HG02840 (cell line): ENCODE data around the gene RET.
"Not testable (repeated sequence)": the region's sequence is repeated elsewhere in the genome, so short reads cannot be mapped to it uniquely, and the experiment has no call there.

Experiments
- ATAC-seq: cut with Tn5 transposase; IDR thresholded peaks from one replicate; pipeline ENCODE4 v1.9.1; 2021; ENCODE audit warnings: mild to moderate bottlenecking, moderate library complexity, moderate number of reproducible peaks; ENCODE audit not compliant: unreplicated experiment, low FRiP score

RET gene

DNA sequence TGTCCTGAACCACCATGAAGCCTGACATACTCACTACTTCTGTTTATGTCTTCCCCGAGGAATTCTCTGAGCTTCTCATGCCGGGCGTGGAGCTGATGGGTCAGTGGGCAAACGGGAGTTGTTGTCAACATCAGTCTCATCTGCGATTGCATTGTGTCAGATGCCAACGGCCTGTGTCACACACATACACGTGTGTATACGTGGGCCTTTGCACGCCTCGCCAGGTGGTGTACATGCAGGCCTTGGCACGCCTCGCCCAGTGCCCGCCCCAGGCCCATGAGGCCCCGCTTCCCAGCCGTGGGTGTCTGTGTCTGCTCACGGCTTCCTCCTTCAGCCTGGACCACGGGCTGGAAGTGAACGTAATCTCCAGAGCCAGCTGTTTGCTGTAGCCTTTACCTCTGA lies 53.9 kb downstream of the RET start:
- no peak for ATAC-seq

DNA sequence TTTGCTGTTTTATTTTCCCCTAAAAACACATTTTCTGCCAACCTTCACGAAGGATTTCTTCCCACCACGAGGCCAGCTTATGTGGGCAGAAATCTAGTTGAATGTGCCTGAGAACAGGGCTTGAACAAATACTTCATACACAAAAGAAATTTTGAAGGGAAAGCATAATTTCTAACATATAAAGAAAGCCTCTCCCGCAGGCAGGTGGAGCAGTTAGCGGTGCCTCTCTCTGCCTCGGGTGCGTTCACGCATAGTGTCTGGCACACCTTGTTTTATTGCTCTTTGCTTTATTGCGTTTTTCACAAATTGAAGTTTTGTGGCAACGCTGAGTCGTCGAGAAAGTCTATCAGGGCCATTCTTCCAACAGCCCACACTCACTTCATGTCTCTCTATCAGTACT lies 54.4 kb downstream of the RET start:
- no peak for ATAC-seq

DNA sequence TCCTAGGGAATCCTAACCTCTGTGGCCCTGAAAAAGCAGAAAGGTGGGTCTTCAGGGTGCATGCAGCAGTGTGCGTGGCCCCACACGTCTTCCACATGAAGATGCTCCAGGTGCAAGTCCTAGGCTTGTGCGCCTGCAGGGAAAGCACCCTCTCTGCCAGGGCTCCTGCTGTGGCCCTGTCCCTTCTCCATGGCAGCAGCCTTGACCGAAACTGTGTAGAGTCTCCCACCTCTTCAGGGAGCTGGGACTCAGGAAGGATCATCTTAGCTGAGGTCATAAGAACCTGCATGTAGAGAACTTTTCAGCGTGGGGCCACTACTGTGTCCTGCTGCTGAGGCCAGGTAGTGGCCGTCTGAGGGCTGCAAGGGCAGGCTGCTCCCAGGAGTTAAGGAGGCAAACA lies 55.0 kb downstream of the RET start:
- ATAC-seq: no peak

DNA sequence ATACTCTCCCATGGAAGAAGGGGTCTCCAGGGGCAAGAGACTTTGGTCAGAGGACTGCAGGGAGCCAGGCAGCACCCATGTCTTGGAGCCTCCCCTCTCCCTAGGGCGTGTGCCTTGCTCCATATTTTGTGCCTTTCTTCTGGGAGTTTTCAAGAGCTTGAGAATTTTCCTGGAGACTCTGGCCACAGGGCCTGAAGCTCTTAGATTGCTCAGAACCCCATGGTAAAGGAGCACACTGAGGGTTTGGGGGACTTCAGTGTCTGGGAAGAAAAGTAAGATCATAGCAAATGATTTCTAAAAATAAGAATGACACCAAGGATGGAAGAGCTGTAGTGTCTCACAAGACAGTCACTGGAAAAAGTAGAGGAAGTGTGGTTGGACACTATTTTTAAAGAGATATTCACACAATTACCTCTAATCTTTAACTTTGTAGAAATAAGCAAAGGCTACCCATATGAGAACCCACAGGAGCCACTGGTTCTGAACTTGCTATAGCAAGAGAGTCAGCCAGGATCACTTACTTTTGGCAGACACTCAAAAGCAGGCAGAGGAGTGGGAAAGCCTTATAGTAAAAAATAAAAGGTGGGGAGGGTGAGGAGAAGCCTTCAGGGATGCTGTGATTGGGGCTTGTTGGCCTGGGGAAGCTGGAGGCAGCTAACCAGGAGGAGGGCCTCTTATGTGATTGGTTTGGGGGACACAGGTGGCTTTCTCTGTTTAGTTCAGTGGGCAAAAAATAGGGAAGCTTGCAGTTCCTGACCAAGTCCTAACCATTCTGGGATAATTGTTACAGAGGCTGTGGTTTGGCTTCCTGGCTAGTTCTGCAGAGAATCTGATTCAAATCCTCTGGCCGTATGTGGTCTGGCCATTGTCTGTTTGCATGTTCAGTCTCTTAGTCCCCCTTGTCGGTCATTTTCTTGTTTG lies 56.3 kb downstream of the RET start:
- ATAC-seq: no peak

DNA sequence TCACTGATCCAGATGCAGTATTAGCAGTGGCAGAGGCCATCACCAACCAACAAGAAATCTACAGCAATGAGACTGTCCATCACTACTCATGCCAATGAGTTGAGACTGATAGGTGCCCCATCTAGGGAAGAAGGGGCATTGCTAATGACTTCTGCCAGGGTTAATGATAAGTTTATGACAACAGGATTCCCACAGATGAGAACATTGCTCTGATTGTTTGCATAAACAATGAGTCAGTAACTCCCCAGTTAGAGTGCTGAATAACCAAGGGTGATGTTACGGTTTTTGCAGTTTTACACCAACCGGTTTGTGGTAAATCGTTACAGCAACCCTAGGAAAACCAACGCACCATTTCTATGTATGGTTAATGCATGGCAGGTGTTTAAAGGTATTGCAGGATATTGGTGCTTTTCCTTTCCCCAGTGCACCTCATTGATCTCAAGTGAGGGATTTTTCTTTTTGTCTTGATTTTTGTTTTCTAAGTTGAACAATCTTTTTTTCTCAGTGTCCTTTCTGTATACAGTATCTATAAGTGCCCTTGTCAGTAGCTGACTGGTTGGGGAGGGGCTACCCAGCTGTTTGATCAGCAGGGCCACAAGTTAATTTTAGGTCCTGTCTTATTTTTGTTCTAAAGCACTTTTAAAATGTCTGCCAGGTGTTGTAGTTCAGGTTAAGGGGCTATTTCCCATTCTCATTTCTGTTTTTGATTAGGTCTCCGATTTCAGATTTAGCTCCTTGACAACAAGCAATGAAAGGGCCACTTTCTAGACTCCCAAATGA lies 57.4 kb downstream of the RET start:
- no peak for ATAC-seq

DNA sequence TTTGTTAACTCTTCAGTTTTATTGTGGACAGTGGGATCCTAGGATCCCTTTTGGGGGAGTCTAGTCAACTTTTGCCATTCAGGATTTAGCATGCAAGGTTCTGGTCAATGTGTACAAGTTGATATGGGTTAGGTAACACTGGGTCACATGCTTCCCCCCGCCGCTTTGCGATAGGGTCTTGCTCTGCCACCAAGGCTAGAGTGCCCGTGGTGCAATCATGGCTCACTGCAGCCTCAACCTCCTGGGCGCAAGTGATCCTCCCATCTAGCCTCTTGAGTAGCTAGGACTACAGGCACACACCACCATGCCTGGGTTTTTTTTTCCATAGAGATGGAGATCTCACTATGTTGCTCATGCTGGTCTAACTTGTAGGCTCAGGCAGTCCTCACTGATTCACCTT lies 58.2 kb downstream of the RET start:
- ATAC-seq: no peak

DNA sequence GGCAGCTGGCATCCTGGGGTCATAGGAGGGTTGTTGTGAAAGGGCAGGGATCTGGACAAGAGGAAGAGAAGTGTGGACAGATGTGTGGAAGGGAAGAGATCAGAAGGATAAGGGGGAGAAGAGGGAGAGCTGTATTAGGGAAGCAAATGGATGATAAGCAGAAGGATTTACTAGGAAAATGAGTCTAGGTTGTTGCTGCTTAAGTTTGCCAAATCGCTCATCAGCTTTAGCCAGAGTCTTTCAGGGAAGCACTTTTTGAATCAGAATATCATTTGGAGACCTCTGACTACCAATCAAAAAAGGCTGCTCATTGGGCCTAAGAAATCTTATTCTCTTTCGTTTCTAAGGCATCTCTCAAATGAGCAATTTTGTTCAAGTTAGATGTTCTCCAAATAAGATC lies 58.8 kb downstream of the RET start:
- no peak for ATAC-seq

DNA sequence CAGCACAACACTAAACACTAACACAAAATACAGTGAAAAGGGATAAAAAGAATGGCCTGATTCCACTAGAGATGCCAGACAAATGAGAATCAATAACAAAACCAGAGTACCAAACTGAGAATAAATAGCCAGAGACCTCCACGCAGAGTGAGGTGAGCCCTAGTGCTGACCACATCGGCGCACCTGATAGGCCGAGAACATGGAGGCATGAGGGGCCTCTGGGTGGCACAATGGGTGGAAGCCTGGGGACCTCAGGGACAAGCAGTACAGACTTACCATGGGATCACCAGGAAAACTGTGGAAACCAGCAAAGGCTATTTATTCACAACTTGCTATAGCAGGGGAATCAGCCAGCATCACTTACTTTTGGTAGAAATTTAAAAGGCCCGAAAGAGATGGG lies 59.6 kb downstream of the RET start:
- no peak for ATAC-seq

DNA sequence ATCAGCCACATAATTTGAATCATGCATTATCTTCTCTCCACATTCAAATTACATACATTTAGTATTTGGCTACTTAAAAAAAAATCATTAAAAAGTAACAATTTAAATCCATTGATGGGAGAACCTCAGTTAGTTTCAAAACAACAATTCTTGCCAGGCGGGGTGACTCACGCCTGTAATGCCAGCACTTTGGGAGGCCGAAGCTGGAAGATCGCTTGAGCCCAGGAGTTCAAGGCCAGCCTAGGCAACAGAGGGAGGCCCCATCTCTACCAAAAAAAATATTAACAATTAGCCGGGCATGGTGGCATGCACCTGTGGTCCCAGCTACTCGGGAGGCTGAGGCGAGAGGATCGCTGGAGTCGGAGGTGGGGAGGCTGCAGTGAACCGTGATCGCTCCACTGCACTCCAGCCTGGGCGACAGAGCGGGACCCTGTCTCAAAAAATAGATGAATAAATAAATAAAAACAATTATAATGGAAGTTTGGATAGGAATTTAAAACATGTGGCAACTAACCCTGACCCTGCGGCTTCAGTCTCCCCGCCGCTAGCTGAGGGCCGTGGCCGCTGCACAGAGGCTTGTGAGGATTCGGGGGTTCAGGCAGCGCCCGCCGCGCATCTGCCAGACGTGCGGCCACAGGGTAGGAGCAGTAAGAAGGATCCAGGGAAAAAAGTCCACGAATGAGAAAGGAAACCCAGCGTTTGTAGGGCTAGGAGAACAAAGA lies 60.3 kb downstream of the RET start:
- ATAC-seq: no peak

DNA sequence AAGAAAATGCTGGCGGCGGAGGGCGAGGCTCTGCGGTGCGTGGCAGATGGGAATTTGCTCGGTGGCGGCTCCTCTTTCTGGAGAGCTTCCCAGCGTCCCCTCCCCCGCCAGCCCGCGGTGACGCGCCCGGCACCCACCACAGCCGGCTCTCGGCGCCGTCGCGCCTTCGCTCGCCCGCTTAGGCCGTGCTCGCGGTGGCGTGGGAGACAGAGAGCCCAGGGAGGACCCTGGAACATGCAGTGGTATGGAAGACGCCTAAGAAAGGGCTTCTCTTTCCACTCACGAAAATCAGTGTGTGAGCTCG lies 60.8 kb downstream of the RET start:
- peak; percentile 13 for ATAC-seq

DNA sequence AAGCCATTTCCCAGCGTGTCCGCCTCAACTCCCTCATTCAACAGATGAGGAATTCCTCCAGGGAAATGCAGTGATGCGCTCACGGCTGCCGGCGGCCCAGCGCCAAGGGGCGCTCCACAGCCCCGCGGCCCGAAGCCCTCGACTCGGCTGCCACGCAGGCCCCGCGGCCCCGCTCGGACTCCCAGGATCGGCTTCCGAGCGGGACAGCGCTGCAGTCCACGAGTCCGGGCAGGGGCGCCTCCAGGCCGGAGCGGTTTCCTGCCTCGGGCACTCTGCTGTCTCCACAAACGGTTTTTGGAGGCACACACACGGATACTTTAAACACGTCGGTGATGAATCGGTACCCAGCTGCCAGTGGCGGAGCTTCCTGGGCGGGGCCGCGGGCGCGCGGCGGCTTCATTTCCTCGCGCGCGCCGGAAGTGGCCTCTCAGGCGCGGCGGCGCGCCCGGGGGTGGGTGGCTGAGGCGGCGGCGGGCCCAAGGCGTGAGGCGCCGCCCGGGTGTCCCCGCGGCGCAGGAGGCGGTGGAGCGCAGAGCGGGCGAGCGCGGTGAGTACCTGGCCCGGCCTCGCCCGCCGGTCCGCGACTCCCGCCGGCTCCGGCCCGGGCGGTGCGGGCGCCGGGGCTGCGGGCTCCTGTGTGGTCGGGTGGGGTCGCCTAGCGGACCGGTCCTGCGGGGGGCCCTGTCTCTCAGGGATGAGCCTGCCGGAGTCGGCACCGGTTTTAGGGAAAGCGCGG lies 61.3 kb downstream of the RET start, which contains the start of gene CSGALNACT2:
CSGALNACT2 (plus strand) TSS at position 425 of the 736 bp plus-strand sequence. CDS start 16,705 bp downstream, outside the sequence.
- peak; percentile 65 for ATAC-seq

DNA sequence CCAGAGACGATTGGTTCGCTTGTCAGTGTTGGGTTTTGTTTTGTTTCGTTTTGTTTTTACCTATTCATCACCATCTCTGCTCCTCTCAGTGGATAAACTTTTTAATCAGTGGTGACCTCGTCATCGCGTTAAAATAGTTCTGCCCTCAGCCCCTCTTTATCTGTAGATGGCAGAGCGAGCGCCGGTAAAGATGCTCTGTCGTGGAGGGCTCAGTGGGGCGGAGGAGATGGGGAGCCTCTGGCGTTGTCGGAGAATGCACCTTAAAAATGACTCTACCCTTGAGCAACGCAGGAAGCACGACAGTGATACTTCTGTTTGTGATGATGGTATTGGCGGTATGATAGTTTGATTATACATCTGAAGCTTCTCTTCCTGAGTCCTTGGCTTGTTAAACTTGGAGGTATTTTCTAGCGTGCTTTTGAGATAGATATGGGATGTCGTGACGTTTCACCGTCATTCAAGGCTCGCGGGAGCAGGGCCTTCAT lies 61.9 kb downstream of the RET start:
- peak; percentile 31 for ATAC-seq

DNA sequence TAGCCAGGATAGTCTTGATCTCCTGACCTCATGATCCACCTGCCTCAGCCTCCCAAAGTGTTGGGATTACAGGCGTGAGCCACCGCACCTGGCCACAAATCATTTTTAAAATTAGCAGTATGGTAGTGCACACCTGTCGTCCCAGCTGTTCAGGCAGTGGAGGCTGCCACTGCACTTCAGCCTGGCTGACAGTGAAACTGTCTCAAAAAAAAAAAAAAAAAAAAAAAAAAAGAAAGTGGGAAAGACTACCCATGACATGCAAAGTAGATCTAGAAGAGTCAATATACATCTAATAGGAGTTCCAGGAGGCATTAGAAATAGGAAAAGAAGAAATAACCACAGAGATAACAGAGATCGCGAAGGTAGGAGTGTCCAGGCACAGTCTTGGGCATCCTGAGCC lies 64.6 kb downstream of the RET start:
- ATAC-seq: no peak

DNA sequence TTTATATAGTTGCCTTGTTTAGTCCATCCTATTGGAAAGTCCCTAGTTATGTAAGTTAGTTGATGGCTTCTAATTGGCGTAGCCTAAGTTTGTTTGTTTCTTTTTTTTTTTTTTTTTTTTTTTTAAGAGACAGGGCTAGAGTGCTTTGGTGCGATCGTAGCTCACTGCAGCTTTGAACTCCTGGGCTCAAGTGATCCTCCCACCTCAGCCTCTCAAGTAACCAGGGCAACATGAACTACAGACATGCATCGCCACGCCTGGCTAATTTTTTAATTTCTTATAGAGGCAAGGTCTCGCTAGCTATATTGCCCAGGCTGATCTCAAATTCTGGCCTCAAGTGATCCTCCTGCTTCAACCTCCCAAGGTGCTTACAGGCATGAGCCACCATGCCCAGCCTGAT lies 68.4 kb downstream of the RET start:
- no peak for ATAC-seq

DNA sequence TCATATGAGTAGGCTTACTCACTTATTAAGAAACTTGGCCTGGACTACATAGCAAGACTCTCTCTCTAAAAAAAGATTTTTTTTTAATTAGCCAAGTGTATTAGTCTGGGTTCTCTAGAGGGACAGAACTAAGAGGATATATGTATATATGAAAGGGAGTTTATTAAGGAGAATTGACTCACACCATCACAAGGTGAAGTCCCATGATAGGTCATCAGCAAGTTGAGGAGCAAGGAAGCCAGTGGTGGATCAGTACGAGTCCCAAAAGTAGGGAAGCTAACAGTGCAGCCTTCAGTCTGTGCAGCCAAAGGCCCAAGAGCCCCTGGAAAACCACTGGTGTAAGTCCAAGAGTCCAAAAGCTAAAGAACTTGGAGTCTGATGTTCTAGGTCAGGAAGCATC lies 69.1 kb downstream of the RET start:
- not testable (repeated sequence) for ATAC-seq

DNA sequence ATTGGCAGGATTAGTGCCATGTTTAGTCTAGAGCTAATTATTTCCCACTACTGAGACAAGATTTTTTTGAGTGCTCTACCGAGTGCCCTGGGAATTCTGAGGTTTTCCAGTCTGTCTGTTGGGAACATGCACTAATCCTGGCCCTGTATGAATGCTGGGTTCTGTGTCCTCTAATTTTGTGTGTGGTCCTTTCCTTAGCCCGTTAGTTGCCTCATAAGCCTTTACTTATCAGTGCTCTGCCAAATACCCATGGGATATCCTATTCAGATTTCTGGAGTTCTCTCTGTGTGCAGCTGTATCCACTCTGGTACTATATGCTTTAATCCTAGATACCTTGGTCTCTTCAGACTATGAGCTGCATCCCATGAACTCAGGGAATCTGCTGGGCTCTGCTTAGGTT lies 74.5 kb downstream of the RET start:
- ATAC-seq: no peak

DNA sequence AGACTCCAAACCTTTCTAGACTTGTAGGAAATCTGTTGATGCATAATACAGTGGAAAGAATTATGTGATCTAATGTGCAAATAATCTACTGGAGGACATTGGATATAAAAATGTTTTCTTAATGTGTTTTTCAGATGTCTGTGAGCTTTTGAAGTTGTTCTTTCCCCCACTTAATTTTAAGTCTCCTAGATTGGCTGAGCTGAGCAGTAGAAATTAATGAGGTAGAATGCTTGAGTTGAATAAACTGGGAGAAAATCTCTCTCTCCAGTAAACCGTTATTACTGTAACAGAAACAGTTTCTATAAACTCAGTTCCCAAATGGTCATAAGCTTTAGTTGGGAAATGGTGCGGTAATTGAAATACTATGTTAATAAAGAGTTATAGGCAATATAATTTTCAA lies 77.0 kb downstream of the RET start:
- no peak for ATAC-seq

DNA sequence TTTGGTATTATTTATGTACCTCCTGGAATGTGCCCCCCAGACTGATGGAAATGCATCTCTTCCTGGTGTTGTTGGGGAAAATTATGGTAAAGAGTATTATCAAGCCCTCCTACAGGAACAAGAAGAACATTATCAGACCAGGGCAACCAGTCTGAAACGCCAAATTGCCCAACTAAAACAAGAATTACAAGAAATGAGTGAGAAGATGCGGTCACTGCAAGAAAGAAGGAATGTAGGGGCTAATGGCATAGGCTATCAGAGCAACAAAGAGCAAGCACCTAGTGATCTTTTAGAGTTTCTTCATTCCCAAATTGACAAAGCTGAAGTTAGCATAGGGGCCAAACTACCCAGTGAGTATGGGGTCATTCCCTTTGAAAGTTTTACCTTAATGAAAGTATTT lies 78.4 kb downstream of the RET start:
- no peak for ATAC-seq

DNA sequence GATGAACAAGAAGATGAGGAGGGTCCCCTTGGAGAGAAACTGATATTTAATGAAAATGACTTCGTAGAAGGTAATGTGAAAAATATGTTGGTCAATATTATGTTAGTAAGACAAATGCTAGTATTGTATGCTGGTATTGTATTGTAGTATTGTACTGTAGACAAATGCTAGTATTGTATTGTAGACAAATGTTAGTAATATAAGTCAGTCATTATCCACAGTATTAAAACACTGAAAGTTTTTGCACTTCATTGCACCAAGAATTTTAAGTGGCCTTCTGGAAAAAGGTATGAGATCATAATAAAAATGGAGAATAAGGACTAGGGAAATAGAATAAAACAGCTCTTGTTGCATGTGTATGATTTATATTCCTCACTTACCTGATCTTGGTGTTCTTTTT lies 78.9 kb downstream of the RET start:
- no peak for ATAC-seq

DNA sequence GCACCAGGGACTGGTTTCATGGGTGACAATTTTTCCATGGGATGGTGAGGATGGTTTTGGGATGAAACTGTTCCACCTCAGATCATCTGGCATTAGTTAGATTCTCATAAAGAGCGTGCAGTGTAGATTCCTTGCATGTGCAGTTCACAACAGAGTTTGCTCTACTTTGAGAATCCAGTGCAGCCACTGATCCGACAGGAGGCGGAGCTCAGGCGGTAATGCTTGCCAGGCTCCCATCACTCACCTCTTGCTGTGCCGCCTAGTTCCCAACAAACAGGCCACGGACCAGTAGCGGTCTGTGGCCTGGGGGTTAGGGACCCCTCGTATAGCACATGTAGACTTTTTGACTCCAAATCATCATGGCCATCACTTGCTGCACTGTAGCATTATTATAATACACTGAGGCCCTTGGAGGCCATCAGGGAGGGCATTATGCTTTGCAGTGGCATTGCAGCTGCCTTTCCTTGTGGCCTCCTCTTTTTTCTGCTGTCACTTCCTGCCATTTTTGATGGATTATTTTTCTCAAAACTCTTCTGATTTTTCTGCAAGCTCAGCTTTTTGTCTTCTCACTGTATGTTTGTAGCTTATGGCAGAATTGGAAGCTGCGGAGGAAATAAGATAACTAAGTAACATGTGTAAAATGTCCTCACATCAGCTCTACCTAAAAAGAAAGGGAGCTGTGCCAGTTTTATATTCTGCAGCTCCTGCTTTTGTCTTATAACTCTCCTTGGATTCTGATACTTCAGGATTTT lies 79.9 kb downstream of the RET start:
- no peak for ATAC-seq
